Endothelial cell of umbilical vein (primary cell): ENCODE data around the gene NXPE2. TPM values are rescaled to one million over a fixed set of nuclear protein-coding genes. Genes with fewer than 3 reads are reported as not detected.

ENCODE experiments used
- BruUV-seq: library from RNA; stranded (reverse); fragments of 400-500 nt; replicated peaks from 2 replicates; lab custom pipeline; 2021; lab: Mats Ljungman, UMichigan
- CTCF ChIA-PET: fragments of 300-600, 350-600 bp; sonication (Branson Sonifier 250); formaldehyde crosslinking; loops from one replicate; lab custom pipeline; 2021; ENCODE audit warnings: antibody characterized with exemption, inconsistent platforms; lab: Charles Lee
- POLR2A ChIA-PET: fragments of 300-600, 350-600 bp; sonication (Branson Sonifier 250); formaldehyde crosslinking; loops from one replicate; lab custom pipeline; 2021; ENCODE audit warnings: antibody characterized with exemption, inconsistent platforms; lab: Charles Lee
- DNase-seq: peaks from one replicate; pipeline ENCODE4 v3.0.0-alpha.2; 2011; ENCODE audit warnings: low read depth, low spot score
- FAIRE-seq: peaks from 2 replicates; lab custom pipeline; 2011; peaks lifted over from hg19 to GRCh38; lab: Jason Lieb, UNC
- H2AFZ ChIP-seq: 2 replicates; pipeline ENCODE4 v1.6.0; 2012; ENCODE audit warnings: low read depth, low read length, control low read depth, inconsistent platforms
- H3K27ac ChIP-seq: 2 replicates; pipeline ENCODE4 v1.5.1; 2011; ENCODE audit warnings: low read depth, mild to moderate bottlenecking, control low read depth, low read length, moderate library complexity; ENCODE audit not compliant: insufficient read depth
- H3K27me3 ChIP-seq, 2 experiments: 2 replicates each; pipeline versions ENCODE4 v1.6.0 to v1.6.1; 2011; ENCODE audit warnings: low read length in 2 of 2, mixed read lengths in 1 of 2; ENCODE audit not compliant: control insufficient read depth in 2 of 2, insufficient read depth in 2 of 2
- H3K36me3 ChIP-seq, 2 experiments: 2 replicates in 1 of 2; 3 replicates in 1 of 2; pipeline ENCODE4 v1.5.1; 2011; ENCODE audit warnings: low read length in 2 of 2, mild to moderate bottlenecking in 1 of 2, moderate library complexity in 1 of 2; ENCODE audit not compliant: control insufficient read depth in 2 of 2, insufficient read depth in 2 of 2; ENCODE audit errors: extremely low read depth in 1 of 2
- H3K4me1 ChIP-seq: 3 replicates; pipeline ENCODE4 v1.5.1; 2011; ENCODE audit warnings: mild to moderate bottlenecking, low read length; ENCODE audit not compliant: control insufficient read depth, insufficient read depth; ENCODE audit errors: extremely low read depth
- H3K4me2 ChIP-seq: 2 replicates; pipeline ENCODE4 v1.6.1; 2011; ENCODE audit warnings: low read length, control low read depth, mixed read lengths; ENCODE audit not compliant: insufficient read depth
- H3K4me3 ChIP-seq, 3 experiments: fragments of 200-600 bp in 1 of 3; sonication (generic), shearing (Covaris generic) in 1 of 3; replicated peaks in 1 of 3; 2 replicates each; pipeline ENCODE4 v1.5.1; 2011 to 2016; ENCODE audit warnings: control low read depth in 3 of 3, low read length in 3 of 3, mild to moderate bottlenecking in 2 of 3, inconsistent platforms in 1 of 3, low read depth in 1 of 3, moderate library complexity in 1 of 3; ENCODE audit not compliant: insufficient read depth in 1 of 3
- H3K79me2 ChIP-seq: 2 replicates; pipeline ENCODE4 v1.6.0; 2012; ENCODE audit warnings: low read length, inconsistent platforms; ENCODE audit not compliant: control insufficient read depth, insufficient read depth
- H3K9ac ChIP-seq: replicated peaks from 2 replicates; pipeline ENCODE3; 2011; ENCODE audit warnings: low read length, control low read depth; ENCODE audit not compliant: insufficient read depth; ENCODE audit errors: extremely low read depth
- H3K9me1 ChIP-seq: replicated peaks from 3 replicates; pipeline ENCODE4 v1.6.0; 2011; ENCODE audit warnings: mild to moderate bottlenecking, low read length; ENCODE audit not compliant: control insufficient read depth, insufficient read depth; ENCODE audit errors: extremely low read depth
- H3K9me3 ChIP-seq: replicated peaks from 2 replicates; pipeline ENCODE4 v1.5.1; 2012; ENCODE audit warnings: low read length, inconsistent platforms; ENCODE audit not compliant: control insufficient read depth, insufficient read depth
- H4K20me1 ChIP-seq: replicated peaks from 2 replicates; pipeline ENCODE3; 2011; ENCODE audit warnings: mild to moderate bottlenecking, low read length; ENCODE audit not compliant: control insufficient read depth, insufficient read depth; ENCODE audit errors: extremely low read depth
- EZH2 ChIP-seq: IDR thresholded peaks from 2 replicates; pipeline ENCODE4 v1.6.1; 2012; ENCODE audit warnings: borderline replicate concordance, low read depth, mild to moderate bottlenecking, moderate library complexity, low read length, inconsistent platforms; ENCODE audit not compliant: severe bottlenecking
- FOS ChIP-seq: IDR thresholded peaks from 2 replicates; pipeline ENCODE4 v1.6.1; 2011; ENCODE audit warnings: mild to moderate bottlenecking, low read length, moderate library complexity, borderline replicate concordance; ENCODE audit not compliant: insufficient read depth
- GATA2 ChIP-seq: IDR thresholded peaks from 2 replicates; pipeline ENCODE4 v1.7.0; 2011; ENCODE audit warnings: low read depth, mild to moderate bottlenecking, moderate library complexity, mixed read lengths, low read length; ENCODE audit not compliant: insufficient read length, insufficient read depth
- JUN ChIP-seq: IDR thresholded peaks from 2 replicates; pipeline ENCODE4 v1.6.1; 2011; ENCODE audit warnings: borderline replicate concordance, low read depth; ENCODE audit not compliant: insufficient read length, insufficient read depth
- MYC ChIP-seq: IDR thresholded peaks from one replicate; pipeline ENCODE4 v1.6.1; 2011; ENCODE audit warnings: mild to moderate bottlenecking, low read depth, low read length
- POLR2A ChIP-seq: IDR thresholded peaks from 2 replicates; pipeline ENCODE4 v1.6.1; 2012; ENCODE audit warnings: low read depth, mild to moderate bottlenecking, control low read depth, low read length
- POLR2AphosphoS5 ChIP-seq: IDR thresholded peaks from 2 replicates; pipeline ENCODE4 v1.6.1; 2012; ENCODE audit warnings: low read depth, mild to moderate bottlenecking, control low read depth, low read length, moderate library complexity; ENCODE audit not compliant: insufficient read depth
- dilution Hi-C: fragments of 300-500 bp; cut with MboI; formaldehyde crosslinking; loops from one replicate; pipeline ENCODE4 v1.15.0; 2019; ENCODE audit warnings: low sequenced_read_pairs; ENCODE audit not compliant: extremely low pct_ligation_motif_present
- intact Hi-C: fragments of 100-400 bp; cut with micrococcal nuclease; formaldehyde crosslinking; loops from one replicate; pipeline ENCODE4 v1.10.0; 2022
- polyA plus RNA-seq, 4 experiments: library from polyadenylated mRNA; depleted of rRNA in 3 of 4; stranded (reverse) in 3 of 4; unstranded in 1 of 4; fragments of >200 nt; gene quantifications; 2 replicates each; pipeline versions ENCODE4 v1.2.1 to v1.2.3, GENCODE V29; 2011 to 2012; ENCODE audit warnings: missing spikeins in 1 of 4
- total RNA-seq: library from RNA; stranded (reverse); gene quantifications from 2 replicates; pipeline ENCODE4 v1.2.3, GENCODE V29; 2021
- TF ChIP-seq, protein P1 (sequence below), 2 donors: IDR thresholded peaks; 1 replicate in 1 of 2; 2 replicates in 1 of 2; pipeline ENCODE4 v1.5.1; 2011; ENCODE audit warnings: low read length in 2 of 2, mild to moderate bottlenecking in 2 of 2, moderate library complexity in 2 of 2, control low read depth in 1 of 2, inconsistent platforms in 1 of 2, low read depth in 1 of 2; ENCODE audit not compliant: insufficient read depth in 1 of 2; ENCODE audit errors: extremely low read depth in 1 of 2
- TF ChIP-seq, protein P2 (sequence below): IDR thresholded peaks from 2 replicates; pipeline ENCODE4 v1.6.1; 2011; ENCODE audit not compliant: insufficient read depth, insufficient read length

Gene NXPE2
- total and polyA plus RNA-seq, 2 donors (not counting 3 experiments of a cell fraction or from before 2014, with no cell fraction given), result not detected

DNA sequence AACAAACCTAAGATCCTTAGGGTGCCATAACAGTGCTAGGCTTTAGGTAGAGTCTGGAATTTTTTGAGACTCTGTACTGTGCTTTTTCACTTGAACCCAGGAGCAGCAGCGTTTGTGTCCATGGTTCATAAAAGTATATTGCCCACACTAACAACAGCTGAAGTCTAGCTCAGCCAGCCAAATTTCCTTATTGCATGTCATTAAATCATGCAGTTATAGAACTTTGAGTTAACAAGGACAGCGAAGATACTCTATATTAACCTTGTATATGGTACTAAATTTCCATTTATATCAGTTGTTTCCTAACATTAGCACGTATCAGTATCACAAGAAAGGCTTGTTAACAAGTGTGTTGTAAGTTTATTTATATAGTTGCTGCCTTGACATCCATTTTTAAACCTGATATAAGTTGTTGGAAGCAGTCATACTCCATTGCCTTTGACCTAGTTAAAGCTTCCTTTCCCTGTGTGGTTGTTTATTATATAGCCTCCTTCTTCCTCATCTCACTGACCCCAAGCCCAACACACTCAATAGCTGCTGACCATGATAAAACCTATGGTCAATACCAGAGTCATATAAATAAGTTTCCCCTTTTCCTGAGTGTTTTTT, 46.7 kb downstream of the NXPE2 start:
- Histone ChIP-seq H3K9me1 (no peaks in the 10 kb centered on the region), H3K27ac (no peak overlapping the region), H2AFZ (no peak overlapping the region), H3K9ac (no peak overlapping the region), H3K4me1 (no peaks in the 10 kb centered on the region), H3K9me3 (no peaks in the 10 kb centered on the region), H3K4me3 (no peak overlapping the region), H3K27me3 (no peaks in the 10 kb centered on the region), H3K79me2 (no peaks in the 10 kb centered on the region), H3K4me2 (no peak overlapping the region), H3K36me3 (no peaks in the 10 kb centered on the region), H4K20me1 (no peaks in the 10 kb centered on the region)
- FAIRE-seq, result no peak
- BruUV-seq, result no TSS peak
- intact Hi-C loops (no loop called here), dilution Hi-C loops (no loop called here)
- ChIA-PET POLR2A (no interaction called here), CTCF (interaction anchor here (2.7 kb wide), 1 partner anchor 13 kb away, joined by 11 read pairs; no protein-coding TSS in a partner anchor)
- TF ChIP-seq POLR2AphosphoS5 (no peak), MYC (no peak), EZH2 (no peak), JUN (no peak), GATA2 (no peak), FOS (no peak), POLR2A (no peak)
- TF ChIP-seq, protein P1, sequence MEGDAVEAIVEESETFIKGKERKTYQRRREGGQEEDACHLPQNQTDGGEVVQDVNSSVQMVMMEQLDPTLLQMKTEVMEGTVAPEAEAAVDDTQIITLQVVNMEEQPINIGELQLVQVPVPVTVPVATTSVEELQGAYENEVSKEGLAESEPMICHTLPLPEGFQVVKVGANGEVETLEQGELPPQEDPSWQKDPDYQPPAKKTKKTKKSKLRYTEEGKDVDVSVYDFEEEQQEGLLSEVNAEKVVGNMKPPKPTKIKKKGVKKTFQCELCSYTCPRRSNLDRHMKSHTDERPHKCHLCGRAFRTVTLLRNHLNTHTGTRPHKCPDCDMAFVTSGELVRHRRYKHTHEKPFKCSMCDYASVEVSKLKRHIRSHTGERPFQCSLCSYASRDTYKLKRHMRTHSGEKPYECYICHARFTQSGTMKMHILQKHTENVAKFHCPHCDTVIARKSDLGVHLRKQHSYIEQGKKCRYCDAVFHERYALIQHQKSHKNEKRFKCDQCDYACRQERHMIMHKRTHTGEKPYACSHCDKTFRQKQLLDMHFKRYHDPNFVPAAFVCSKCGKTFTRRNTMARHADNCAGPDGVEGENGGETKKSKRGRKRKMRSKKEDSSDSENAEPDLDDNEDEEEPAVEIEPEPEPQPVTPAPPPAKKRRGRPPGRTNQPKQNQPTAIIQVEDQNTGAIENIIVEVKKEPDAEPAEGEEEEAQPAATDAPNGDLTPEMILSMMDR (IDR thresholded peaks at IDR 0.05; ENCODE audit: extremely low read depth in 1 of 2, insufficient read depth in 1 of 2, low read depth in 1 of 2, low read length in 2 of 2), result no peak
- TF ChIP-seq, protein P2, sequence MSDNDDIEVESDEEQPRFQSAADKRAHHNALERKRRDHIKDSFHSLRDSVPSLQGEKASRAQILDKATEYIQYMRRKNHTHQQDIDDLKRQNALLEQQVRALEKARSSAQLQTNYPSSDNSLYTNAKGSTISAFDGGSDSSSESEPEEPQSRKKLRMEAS, result no peak
- no peak for DNase-seq
